Retinal pigment epithelial cell (primary cell): ENCODE results near the gene SBF1.

Experiments used
- DNase-seq: peaks from one replicate; pipeline ENCODE4 v3.0.0-alpha.2; 2010; ENCODE audit warnings: low read depth
- H3K4me3 ChIP-seq: 2 replicates; pipeline ENCODE4 v1.5.1; 2011; ENCODE audit warnings: mild to moderate bottlenecking, low read length, control low read depth, moderate library complexity
- TF ChIP-seq, protein P1 (sequence below): conservative IDR thresholded peaks from 2 replicates; pipeline ENCODE4 v1.5.1; 2011; ENCODE audit warnings: low read depth, low read length, control low read depth, inconsistent platforms

Gene SBF1

DNA sequence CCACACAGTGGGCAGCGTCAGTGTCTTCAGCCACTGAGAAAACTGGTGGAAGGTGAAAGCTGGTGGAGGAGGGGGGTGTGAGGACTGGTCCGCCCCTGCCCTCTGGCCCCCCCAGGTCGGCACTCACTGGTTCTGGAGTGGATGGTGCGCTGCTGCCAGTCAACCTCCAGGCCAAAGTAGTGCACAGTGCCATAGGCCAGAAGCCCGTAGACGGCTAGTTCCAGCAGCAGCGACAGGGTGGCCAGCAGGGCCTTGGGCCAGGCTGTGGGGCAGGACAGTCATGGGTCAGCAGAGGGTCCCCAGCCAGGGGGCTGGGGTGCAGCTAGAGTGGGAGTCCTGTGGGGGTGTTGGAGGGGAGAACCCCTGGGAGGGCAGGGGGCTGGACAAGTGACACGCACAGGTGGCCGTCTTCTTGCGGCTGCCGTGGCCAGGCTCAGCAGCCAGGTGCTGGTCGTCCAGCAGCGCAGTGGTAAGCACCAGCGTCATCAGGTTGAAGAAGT, 30.5 kb upstream of the SBF1 start:
- no peak overlapping the region for H3K4me3 ChIP-seq
- TF ChIP-seq, protein P1, sequence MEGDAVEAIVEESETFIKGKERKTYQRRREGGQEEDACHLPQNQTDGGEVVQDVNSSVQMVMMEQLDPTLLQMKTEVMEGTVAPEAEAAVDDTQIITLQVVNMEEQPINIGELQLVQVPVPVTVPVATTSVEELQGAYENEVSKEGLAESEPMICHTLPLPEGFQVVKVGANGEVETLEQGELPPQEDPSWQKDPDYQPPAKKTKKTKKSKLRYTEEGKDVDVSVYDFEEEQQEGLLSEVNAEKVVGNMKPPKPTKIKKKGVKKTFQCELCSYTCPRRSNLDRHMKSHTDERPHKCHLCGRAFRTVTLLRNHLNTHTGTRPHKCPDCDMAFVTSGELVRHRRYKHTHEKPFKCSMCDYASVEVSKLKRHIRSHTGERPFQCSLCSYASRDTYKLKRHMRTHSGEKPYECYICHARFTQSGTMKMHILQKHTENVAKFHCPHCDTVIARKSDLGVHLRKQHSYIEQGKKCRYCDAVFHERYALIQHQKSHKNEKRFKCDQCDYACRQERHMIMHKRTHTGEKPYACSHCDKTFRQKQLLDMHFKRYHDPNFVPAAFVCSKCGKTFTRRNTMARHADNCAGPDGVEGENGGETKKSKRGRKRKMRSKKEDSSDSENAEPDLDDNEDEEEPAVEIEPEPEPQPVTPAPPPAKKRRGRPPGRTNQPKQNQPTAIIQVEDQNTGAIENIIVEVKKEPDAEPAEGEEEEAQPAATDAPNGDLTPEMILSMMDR: no peak
- DNase-seq: no peak

DNA sequence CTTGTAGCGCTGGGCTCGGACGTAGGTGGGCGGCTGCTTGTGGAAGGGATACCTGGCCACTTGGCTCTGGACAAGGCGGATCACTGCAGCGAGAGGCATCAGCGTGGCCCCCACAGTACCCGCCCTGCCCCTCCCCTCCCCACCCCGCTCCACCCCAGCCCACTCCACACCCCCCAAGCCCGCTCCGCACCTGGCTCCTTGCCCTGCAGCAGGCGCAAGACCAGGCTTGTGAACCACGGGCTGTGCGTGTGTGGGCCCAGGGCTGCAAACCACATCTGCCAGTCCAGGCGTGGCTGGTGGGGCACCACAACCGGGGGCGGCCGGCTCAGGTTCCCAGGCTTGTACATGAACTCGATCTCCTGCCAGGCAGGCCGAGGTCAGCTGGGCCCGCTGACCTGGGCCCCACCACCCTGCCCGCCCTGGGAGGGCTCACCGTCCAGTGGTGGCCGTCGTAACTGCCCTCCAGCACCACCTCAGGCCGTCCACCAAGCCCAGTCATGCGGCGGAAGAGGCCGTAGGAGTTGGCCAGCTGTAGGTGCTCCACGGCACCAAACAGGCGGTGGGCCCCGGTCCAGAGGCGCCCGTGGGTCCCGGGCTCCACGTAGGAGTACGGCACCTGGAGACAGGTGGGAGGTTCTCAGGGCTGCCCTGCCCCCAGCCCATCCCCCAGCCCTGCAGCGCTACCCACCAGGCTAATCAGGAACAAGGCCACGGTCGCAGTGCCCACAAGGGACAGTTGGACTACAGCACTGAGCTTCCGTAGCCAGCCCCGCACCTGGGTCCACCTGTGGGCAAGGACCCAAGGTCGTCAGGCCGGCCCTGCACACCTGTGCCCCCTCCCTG, 29.8 kb upstream of the SBF1 start:
- TF ChIP-seq, protein P1: no peak
- no peak for DNase-seq
- H3K4me3 ChIP-seq: no peak overlapping the region

DNA sequence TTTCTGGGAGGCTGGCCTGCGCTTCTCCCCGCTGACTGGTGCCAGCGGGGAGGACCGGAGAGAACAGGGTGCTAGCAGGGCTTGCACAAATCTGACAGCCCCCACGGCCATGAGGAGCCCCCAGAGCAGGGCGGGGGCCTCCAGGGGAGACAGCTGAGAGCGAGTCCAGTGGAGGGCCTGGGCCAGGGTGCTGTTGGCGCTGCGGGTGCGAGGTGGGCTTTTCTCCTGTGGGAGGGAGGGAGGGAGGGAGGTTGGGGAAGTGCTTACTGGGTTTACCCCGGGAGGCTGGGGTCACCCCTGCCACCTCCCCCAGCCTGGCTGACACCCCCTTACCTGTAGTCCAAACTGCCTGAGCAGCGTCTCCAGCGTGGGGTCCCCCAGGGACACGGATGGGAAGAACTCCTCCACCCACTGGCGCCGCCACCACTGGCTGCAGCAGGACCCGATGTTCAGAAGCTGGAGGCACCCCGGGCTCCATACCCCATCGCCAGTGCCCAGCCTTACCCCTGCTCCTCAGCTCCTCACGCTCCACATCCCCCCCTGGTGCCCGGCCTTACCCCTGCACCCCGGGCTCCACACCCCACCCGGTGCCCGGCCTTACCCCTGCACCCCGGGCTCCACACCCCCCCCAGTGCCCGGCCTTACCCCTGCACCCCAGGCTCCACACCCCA, 28.8 kb upstream of the SBF1 start:
- no peak for DNase-seq

DNA sequence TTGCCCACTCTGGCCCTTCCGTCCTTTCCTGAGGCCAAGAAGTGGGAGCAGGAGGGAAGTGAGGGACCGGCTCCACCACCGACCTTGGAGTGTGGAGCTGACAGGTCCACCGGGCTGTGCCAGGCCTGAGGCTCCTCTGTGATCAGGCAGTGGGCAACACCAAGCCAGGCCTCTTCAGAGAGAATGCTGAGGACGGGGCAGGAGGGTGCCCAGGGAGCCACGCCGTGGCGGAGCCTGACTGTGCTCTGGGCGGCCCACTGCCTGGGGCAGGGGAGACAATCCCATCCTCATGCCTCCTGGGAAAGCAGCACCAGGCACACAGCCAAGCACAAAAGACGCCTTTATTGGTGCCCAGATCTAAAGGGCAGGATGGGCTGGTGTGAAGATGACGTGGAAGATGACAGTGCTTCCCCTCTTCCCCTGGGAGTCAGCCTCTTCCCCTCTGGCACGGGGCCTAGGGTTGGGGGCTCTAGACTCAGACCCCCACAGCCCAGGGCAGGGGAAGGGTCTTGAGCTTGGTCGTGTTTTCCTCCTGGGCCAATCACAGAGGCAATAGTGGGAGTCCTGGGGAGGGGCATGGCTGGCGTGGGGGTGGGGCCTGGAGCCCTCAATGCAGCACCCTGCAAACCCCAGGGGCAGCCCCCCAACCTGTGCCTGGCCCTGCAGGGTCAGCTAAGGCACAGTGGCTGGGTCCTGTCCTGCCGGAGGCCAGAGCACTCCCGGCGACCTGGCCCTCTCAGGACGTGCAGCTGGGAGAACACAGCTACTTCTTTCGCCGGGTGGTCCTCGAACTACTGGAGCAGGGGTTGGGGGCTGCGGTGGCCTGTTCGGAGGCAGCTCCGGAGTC, 28.0 kb upstream of the SBF1 start:
- TF ChIP-seq, protein P1: no peak
- H3K4me3 ChIP-seq: no peak overlapping the region
- no peak for DNase-seq

More for the DNA sequence above, 28.8 kb upstream of the SBF1 start:
- H3K4me3 ChIP-seq: no peak overlapping the region
- TF ChIP-seq, protein P1: no peak

DNA sequence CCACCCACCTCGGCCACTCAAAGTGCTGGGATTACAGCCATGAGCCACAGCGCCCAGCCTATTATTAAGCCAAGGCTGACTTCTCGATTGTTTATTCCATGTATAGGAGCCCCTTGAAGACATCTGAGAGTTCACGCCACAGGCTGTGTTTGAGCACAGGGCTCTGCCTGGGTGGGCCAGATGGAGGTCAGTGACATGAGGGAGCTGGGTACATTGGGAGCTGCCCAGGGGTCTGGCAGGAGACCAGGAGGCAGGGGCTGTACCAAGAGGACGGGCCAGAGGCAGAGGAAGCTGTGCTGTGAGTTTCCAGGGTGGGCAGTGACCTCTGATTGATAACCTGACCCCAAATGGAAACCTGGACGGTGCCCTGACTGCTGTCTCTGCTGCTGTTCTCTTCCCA, 27.3 kb upstream of the SBF1 start:
- DNase-seq: no peak
- no peak overlapping the region for H3K4me3 ChIP-seq
- TF ChIP-seq, protein P1: no peak

DNA sequence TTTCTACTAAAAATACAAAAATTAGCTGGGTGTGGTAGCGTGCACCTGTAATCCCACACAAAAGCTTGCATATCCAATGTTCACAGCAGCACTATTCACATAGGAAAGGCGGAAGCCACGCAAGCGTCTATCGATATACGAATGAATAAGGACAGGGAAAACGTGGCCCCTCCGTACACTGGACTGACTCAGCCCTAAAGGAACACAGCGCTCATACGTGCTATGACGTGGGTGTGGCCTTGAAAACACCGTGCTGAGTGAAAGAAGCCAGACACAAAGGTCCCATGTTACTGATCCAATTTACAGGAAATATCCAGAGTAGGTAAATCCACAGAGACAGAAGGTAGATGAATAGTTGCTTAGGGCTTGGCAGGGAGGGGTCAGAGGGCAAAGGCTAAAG, 25.6 kb upstream of the SBF1 start:
- no peak for DNase-seq
- TF ChIP-seq, protein P1: no peak
- H3K4me3 ChIP-seq: no peak overlapping the region
